ENCODE measurements around the gene PRR22.

Gene PRR22

DNA sequence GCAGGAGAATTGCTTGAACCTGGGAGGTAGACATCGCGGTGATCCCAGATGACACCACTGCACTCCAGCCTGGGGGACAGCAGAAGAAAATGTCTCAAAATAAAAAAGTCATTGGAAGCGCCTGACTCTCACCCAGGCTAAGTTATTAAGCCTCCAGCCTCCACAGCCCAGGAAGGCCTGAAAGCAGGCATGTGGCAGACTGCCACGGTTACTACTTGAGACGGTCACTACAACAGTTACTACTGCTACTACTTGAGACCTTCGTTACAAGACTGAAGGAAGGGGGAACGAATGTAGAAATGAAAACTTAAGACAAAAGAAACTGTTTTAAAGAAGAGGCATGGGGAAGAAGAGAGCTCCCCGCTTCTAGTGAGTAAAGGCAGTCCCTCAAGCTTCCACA lies 9.6 kb downstream of the PRR22 start:
- no peak for DNase-seq (ENCODE audit: low read depth, low spot score)
- TF ChIP-seq, protein P1, sequence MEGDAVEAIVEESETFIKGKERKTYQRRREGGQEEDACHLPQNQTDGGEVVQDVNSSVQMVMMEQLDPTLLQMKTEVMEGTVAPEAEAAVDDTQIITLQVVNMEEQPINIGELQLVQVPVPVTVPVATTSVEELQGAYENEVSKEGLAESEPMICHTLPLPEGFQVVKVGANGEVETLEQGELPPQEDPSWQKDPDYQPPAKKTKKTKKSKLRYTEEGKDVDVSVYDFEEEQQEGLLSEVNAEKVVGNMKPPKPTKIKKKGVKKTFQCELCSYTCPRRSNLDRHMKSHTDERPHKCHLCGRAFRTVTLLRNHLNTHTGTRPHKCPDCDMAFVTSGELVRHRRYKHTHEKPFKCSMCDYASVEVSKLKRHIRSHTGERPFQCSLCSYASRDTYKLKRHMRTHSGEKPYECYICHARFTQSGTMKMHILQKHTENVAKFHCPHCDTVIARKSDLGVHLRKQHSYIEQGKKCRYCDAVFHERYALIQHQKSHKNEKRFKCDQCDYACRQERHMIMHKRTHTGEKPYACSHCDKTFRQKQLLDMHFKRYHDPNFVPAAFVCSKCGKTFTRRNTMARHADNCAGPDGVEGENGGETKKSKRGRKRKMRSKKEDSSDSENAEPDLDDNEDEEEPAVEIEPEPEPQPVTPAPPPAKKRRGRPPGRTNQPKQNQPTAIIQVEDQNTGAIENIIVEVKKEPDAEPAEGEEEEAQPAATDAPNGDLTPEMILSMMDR (IDR thresholded peaks at IDR 0.05; ENCODE audit: insufficient read depth, low read length, missing control alignments), result no peak
- ChIA-PET CTCF (interaction anchor here (0.7 to 2.7 kb wide), 8 partner anchors 9 to 248 kb away, joined by 3 to 20 read pairs (median 4); no protein-coding TSS in a partner anchor), POLR2A (no interaction called here)
- no peak overlapping the region for H3K4me3 ChIP-seq (ENCODE audit: low read depth, low read length)

DNA sequence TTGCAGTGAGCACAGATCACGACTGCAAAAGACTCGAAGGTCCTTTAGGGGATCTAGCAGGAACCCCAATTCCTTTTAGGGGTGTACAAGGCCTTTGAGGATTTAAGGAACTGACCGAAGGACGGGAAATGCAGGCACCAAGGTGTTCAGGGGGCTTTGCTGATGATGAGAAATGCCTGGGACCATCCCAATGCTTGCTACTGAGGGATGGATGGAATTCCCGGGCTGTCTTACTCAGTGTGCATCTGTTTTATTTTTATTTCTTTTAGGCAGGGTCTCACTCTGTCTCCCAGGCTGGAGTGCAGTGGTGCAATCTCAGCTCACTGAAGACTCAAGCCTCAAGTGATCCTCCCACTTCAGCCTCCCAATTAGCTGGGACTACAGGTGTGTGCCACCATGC lies 11.3 kb downstream of the PRR22 start:
- no peak for DNase-seq (ENCODE audit: low read depth, low spot score)
- POLR2A ChIA-PET, result no interaction called here
- CTCF ChIA-PET, result interaction anchor here (0.6 to 2.7 kb wide), 5 partner anchors 17 to 250 kb away, joined by 3 to 20 read pairs (median 8); partner anchors contain the start of gene DUS3L
- TF ChIP-seq, protein P1 (IDR thresholded peaks at IDR 0.05; ENCODE audit: insufficient read depth, low read length, missing control alignments), result no peak
- no peak overlapping the region for H3K4me3 ChIP-seq (ENCODE audit: low read depth, low read length)

DNA sequence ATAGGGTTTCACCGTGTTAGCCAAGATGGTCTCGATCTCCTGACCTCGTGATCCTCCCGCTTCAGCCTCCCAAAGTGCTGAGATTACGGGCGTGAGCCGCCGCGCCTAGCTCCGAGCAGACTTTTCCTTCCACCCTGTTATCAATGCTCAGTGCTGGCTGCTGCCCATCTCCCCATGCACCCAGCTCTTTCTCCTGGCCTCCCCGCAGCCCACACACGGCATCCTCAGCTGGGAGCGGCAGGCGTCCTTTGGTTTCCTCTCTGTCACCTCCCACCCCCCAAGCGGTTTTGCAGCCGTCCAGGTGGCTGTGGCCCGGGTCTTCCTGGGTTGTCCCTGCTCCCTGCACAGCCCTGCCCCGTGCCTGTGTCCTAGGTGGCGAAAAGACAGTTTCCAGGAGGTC lies 12.1 kb downstream of the PRR22 start:
- POLR2A ChIA-PET, result no interaction called here
- CTCF ChIA-PET, result interaction anchor here (0.6 to 1.3 kb wide), 2 partner anchors 24 to 275 kb away, joined by 3 to 4 read pairs; no protein-coding TSS in a partner anchor
- no peak for DNase-seq (ENCODE audit: low read depth, low spot score)
- TF ChIP-seq, protein P1 (IDR thresholded peaks at IDR 0.05; ENCODE audit: insufficient read depth, low read length, missing control alignments), result no peak
- no peak overlapping the region for H3K4me3 ChIP-seq (ENCODE audit: low read depth, low read length)

DNA sequence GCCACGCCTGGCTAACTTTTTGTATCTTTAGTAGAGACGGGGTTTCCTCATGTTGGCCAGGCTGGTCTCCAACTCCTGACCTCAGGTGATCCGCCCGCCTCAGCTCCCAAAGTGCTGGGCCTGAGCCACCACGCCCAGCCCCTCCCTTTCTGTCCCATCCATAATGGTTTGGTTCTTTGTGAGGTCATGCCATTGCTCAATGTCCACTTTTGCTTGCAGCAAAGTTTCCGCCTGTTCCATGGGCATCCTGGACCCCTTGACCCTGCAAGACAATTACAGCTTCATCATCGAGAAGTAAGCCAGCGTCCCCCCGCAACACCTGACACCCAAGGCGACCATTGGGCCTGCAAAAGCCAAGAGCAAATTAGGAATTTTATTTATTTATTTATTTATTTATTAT lies 16.6 kb downstream of the PRR22 start:
- CTCF ChIA-PET, result interaction anchor here (1.2 kb wide), 1 partner anchor 47 kb away, joined by 3 read pairs; no protein-coding TSS in a partner anchor
- H3K4me3 ChIP-seq (ENCODE audit: low read depth, low read length), result no peak overlapping the region
- DNase-seq (ENCODE audit: low read depth, low spot score), result no peak
- POLR2A ChIA-PET, result no interaction called here
- TF ChIP-seq, protein P1 (IDR thresholded peaks at IDR 0.05; ENCODE audit: insufficient read depth, low read length, missing control alignments), result no peak

DNA sequence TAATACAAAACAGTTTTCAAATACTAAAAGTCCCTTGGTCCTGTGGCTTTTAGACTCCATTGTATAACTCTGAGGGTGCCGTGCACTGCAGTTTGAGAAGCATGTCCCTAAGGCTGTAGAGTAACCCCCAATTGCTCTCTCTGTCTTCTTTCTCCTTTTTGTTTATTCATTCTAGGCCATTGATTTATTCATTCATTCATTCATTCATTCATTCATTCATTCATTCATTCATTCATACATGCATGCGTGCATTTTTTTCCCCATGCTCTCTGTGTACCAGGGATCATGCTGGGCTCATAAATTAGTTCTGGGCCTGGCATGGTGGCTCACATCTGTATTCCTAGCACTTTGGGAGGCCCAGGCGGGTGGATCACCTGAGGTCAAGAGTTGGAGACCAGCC lies 19.3 kb downstream of the PRR22 start:
- ChIA-PET CTCF (no interaction called here), POLR2A (no interaction called here)
- no peak overlapping the region for H3K4me3 ChIP-seq (ENCODE audit: low read depth, low read length)
- no peak for DNase-seq (ENCODE audit: low read depth, low spot score)
- TF ChIP-seq, protein P1 (IDR thresholded peaks at IDR 0.05; ENCODE audit: insufficient read depth, low read length, missing control alignments), result no peak

DNA sequence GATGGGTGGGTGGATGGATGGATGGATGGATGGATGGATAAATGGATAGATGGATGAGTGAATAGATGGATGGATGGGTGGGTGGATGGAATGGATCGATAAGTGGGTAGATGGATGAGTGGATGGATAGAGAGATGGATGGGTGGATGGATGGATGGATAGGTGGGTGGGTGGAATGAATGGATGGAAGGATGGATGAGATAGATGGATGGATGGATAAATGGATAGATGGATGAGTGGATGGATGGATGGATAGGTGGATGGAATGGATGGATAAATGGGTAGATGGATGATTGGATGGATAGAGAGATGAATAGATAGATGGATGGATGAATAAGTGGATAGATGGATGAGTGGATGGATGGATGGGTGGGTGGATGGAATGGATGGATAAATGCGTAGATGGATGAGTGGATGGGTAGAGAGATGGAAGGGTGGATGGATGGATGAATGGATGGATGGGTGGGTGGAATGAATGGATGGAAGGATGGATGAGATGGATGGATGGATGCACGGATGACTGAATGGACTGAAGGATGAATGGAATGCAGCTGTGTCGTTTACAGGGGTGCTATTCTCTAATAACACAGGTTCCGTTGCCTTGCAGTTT lies 21.8 kb downstream of the PRR22 start:
- TF ChIP-seq, protein P1 (IDR thresholded peaks at IDR 0.05; ENCODE audit: insufficient read depth, low read length, missing control alignments), result no peak
- CTCF ChIA-PET, result interaction anchor here (1.0 kb wide), 1 partner anchor 32 kb away, joined by 3 read pairs; no protein-coding TSS in a partner anchor

More for the DNA sequence above, 21.8 kb downstream of the PRR22 start:
- POLR2A ChIA-PET, result no interaction called here
- no peak overlapping the region for H3K4me3 ChIP-seq (ENCODE audit: low read depth, low read length)
- DNase-seq (ENCODE audit: low read depth, low spot score), result no peak

Data from AG04449 (cell line).